ENCODE results near the gene CCDC68.

DNA sequence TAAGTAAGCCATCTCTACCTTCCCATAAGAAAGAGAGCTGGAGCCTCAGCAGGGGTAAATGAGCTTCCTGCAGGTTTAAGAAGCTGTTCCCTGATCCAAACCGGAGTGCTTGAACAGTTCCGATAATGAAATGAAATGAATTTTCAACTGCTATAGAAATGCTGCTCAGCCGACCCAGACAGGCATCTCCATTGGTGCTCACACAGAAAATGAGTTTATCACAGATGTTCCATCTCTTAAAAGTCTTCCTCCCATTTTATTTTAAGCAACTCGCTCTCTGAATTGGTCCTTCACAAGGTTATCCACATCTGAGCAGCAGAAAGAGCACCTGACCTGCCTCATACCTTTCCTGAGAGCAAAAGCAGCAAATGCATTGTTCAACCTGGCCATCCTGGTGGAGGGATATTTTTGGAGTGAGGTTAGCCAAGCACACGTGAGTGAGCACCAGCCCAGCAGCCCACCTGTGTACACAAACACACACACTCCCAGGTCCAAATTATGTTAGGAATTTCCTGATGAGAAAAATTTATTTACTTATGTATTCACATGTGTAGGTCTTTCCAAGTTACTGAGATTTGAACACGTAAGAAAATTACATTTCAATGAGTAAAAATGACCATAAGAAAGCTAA, 42.2 kb upstream of the CCDC68 start:
- TF ChIP-seq, protein P1, sequence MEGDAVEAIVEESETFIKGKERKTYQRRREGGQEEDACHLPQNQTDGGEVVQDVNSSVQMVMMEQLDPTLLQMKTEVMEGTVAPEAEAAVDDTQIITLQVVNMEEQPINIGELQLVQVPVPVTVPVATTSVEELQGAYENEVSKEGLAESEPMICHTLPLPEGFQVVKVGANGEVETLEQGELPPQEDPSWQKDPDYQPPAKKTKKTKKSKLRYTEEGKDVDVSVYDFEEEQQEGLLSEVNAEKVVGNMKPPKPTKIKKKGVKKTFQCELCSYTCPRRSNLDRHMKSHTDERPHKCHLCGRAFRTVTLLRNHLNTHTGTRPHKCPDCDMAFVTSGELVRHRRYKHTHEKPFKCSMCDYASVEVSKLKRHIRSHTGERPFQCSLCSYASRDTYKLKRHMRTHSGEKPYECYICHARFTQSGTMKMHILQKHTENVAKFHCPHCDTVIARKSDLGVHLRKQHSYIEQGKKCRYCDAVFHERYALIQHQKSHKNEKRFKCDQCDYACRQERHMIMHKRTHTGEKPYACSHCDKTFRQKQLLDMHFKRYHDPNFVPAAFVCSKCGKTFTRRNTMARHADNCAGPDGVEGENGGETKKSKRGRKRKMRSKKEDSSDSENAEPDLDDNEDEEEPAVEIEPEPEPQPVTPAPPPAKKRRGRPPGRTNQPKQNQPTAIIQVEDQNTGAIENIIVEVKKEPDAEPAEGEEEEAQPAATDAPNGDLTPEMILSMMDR (IDR thresholded peaks at IDR 0.05), result no peak
- TF ChIP-seq POLR2A (IDR thresholded peaks at IDR 0.05) (no peak), POLR2AphosphoS5 (IDR thresholded peaks at IDR 0.05) (no peak)
